LHCN-M2 (cell line): ENCODE measurements around the gene ALDOC. TPM values are rescaled to one million over a fixed set of nuclear protein-coding genes. Genes with fewer than 3 reads are reported as not detected.
"Not testable (repeated sequence)": the region's sequence is repeated elsewhere in the genome, so short reads cannot be mapped to it uniquely, and the experiment has no call there.

ENCODE experiments used
- DNase-seq: peaks from one replicate; pipeline ENCODE4 v3.0.0-alpha.2; 2012; ENCODE audit warnings: low read depth
- polyA plus RNA-seq: library from polyadenylated mRNA; unstranded; fragments of >200 nt; gene quantifications from one replicate; pipeline ENCODE4 v1.2.1, GENCODE V29; 2012; ENCODE audit warnings: missing spikeins
- total RNA-seq: library from RNA; depleted of rRNA; stranded (reverse); fragments of >200 nt; gene quantifications from 2 replicates; pipeline ENCODE4 v1.2.3, GENCODE V29; 2014; rRNA removed

Gene ALDOC
- total RNA-seq: 38.5 and 47.4 TPM in 2 replicates
- 27.0 TPM for polyA plus RNA-seq

- DNase-seq: peak; percentile 82
Observed at GRCh38 chr17:28576758-28577465, at the start of gene ALDOC. ALDOC (minus strand) TSS chr17:28576895; CDS start chr17:28575532, 1,363 bp downstream.

- no peak for DNase-seq
Observed at GRCh38 chr17:28624148-28624547, 47.5 kb upstream of the ALDOC start.

GRCh38 chr17:28623696-28624095 lies 47.0 kb upstream of the ALDOC start:
- no peak for DNase-seq

- DNase-seq: no peak
Observed at GRCh38 chr17:28622186-28622585, 45.5 kb upstream of the ALDOC start.

- DNase-seq: no peak
Observed at GRCh38 chr17:28620010-28620409, 43.3 kb upstream of the ALDOC start.

GRCh38 chr17:28618464-28618863 lies 41.8 kb upstream of the ALDOC start:
- DNase-seq: no peak

GRCh38 chr17:28616281-28616680 lies 39.6 kb upstream of the ALDOC start:
- peak; percentile 37 for DNase-seq

- no peak for DNase-seq
Observed at GRCh38 chr17:28615260-28615940, 38.7 kb upstream of the ALDOC start.

- no peak for DNase-seq
Observed at GRCh38 chr17:28613931-28614381, 37.3 kb upstream of the ALDOC start, which contains the start of gene RSKR. RSKR (minus strand) TSS chr17:28614185; CDS start chr17:28614161, 24 bp downstream.

GRCh38 chr17:28612936-28613872 lies 36.5 kb upstream of the ALDOC start:
- DNase-seq: peak; percentile 20

GRCh38 chr17:28612531-28612930 lies 35.8 kb upstream of the ALDOC start:
- no peak for DNase-seq

GRCh38 chr17:28610376-28610775 lies 33.7 kb upstream of the ALDOC start:
- DNase-seq: no peak

- DNase-seq: not testable (repeated sequence)
Observed at GRCh38 chr17:28604031-28604430, 27.3 kb upstream of the ALDOC start.

- DNase-seq: peak; percentile 85
Observed at GRCh38 chr17:28599311-28600184, 22.9 kb upstream of the ALDOC start.

GRCh38 chr17:28598799-28599310 lies 22.2 kb upstream of the ALDOC start, which contains the start of gene SPAG5:
SPAG5 (minus strand) TSS chr17:28599025; CDS start chr17:28598946, 79 bp downstream.
- peak; percentile 89 for DNase-seq

- DNase-seq: no peak
Observed at GRCh38 chr17:28598389-28598788, 21.7 kb upstream of the ALDOC start.

- no peak for DNase-seq
Observed at GRCh38 chr17:28597606-28598383, 21.1 kb upstream of the ALDOC start.

- DNase-seq: no peak
Observed at GRCh38 chr17:28592260-28592659, 15.6 kb upstream of the ALDOC start.

- no peak for DNase-seq
Observed at GRCh38 chr17:28585851-28586250, 9.2 kb upstream of the ALDOC start.

GRCh38 chr17:28584434-28584833 lies 7.7 kb upstream of the ALDOC start:
- DNase-seq: no peak
